GM21576 (cell line): ENCODE data around the gene PRSS8.
"Not testable (repeated sequence)": the region's sequence is repeated elsewhere in the genome, so short reads cannot be mapped to it uniquely, and the experiment has no call there.

Experiments
- ATAC-seq: cut with Tn5 transposase; IDR thresholded peaks from one replicate; pipeline ENCODE4 v1.9.1; 2021; ENCODE audit warnings: mild to moderate bottlenecking, moderate library complexity; ENCODE audit not compliant: unreplicated experiment

Gene PRSS8

DNA sequence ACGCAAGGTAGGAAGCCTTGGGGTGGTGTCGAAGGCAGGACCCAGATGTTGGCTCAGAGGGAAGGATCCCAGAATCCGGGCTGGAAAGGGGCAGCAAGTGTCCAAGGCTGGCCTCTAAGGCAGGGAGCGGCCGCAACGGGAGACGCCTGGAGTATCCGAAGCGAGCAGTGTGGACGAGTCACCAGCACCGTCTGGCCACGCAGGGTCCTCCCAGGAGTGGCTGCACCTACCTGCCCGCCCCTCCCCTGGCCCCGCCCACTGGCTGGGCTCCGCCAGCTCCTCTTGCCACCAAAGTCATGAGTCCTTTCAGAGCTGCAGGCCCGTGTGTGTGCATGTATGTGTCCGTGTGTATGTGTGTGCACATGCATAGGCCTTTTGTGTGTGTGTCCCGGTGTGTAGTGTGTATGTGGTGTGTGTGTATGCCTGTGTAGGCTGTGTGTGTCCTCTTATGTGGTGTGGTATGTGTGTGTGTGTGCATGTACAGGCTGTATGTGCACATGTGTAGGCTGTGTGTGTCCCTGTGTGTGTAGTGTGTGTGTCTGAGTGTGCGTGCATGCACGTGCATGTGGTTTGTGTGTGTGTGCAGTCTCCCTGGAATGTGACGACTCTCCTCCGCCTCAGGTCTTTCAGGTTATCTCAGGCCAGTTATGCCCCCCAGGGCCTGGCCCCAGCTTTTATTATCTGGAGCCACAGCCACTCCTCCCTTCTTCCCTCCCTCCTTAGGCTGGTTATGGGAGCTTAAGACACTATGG is at the start of gene PRSS8:
Gene PRSS8 (minus strand): TSS at position 193 of the 752 bp plus-strand sequence. CDS start 229 bp downstream, outside the sequence.
- ATAC-seq, result no peak

DNA sequence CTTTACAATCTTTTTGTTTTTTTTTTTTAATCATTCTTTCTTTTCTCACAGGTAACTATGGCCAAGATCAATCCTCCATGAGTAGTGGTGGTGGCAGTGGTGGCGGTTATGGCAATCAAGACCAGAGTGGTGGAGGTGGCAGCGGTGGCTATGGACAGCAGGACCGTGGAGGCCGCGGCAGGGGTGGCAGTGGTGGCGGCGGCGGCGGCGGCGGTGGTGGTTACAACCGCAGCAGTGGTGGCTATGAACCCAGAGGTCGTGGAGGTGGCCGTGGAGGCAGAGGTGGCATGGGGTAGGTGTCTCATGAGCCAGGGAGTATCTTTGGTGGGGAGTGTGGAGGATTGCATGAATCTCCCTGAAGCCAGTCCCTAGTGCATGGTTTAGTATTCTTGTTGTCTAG is 49.4 kb upstream of the PRSS8 start:
- no peak for ATAC-seq

DNA sequence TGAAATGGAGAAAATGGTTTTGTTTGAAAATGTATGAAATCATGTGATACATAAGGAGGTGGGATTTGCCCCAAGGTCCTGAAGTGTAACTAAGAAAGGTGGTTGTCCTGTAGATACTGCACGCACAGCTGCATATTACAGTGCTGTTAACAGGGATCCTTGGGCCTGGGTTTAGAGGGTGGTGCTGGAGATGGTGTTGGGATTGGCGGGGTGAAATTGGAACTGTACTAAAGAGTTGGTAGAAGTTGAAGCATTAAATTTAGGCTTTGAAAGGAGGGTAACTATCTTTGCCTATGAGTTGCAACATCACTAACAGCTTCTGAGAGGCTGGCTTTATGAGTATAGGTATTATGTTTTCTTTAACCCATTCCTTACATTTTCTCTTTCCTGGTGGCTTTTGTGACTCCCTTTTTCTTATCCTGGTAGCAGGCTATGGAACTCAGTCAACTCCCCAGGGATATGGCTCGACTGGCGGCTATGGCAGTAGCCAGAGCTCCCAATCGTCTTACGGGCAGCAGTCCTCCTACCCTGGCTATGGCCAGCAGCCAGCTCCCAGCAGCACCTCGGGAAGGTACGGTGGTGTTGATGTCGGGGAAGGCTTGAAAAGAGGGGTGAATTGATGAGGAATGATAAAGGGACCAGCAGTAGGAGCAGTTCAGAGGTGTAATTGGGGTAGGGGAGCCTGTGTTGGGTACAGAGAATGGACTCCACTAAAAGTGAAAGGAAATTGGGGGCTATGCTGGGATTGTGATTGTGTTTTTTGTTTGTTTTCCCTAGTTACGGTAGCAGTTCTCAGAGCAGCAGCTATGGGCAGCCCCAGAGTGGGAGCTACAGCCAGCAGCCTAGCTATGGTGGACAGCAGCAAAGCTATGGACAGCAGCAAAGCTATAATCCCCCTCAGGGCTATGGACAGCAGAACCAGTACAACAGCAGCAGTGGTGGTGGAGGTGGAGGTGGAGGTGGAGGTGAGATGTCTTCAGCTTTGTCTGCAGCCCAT is 48.2 kb upstream of the PRSS8 start:
- ATAC-seq, result no peak

DNA sequence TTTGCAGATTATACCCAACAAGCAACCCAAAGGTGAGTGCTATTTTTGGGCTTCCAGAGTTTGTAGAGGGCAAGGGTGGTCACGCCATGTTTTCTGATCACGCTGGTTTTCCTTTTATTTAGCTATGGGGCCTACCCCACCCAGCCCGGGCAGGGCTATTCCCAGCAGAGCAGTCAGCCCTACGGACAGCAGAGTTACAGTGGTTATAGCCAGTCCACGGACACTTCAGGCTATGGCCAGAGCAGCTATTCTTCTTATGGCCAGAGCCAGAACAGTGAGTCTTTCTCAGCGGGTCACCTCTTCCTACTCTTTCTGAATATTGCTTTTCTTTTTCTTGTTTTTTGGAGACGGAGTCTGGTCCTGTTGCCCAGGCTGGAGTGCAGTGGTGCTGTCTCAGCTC is 46.9 kb upstream of the PRSS8 start:
- ATAC-seq, result no peak

DNA sequence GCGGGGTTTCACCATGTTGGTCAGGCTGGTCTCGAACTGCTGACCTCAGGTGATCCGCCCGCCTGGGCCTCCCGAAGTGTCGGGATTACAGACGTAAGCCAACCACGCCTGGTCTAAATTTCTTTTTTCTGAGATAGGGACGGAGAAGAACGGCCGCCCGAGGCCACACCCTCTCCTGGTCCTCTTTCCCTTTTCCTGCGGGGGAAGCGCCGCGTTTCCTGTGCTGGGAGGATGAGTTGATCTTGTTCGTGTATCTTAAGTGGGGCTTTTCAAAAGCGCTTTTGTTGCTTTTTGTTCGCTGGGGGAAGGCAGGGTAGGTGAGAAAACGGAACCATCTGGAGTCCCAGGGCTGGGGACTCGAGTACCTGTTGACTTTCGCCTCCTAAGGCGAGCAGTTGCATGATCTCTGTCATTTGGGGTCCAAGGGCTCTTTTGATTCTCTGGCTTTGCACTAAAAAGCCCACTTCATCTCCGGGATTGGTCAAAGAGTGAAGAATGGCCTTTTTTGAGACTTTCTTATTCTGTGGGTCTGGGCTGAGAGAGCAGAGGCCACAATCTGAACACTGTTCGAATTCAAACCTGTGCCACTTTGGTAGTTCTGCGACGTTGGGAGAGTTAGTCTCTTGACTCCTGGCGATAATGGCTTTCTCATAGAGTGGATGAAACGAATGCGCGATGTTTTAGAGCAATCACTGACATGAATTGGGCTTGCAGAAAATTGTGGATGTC is 45.7 kb upstream of the PRSS8 start:
- ATAC-seq, result no peak

DNA sequence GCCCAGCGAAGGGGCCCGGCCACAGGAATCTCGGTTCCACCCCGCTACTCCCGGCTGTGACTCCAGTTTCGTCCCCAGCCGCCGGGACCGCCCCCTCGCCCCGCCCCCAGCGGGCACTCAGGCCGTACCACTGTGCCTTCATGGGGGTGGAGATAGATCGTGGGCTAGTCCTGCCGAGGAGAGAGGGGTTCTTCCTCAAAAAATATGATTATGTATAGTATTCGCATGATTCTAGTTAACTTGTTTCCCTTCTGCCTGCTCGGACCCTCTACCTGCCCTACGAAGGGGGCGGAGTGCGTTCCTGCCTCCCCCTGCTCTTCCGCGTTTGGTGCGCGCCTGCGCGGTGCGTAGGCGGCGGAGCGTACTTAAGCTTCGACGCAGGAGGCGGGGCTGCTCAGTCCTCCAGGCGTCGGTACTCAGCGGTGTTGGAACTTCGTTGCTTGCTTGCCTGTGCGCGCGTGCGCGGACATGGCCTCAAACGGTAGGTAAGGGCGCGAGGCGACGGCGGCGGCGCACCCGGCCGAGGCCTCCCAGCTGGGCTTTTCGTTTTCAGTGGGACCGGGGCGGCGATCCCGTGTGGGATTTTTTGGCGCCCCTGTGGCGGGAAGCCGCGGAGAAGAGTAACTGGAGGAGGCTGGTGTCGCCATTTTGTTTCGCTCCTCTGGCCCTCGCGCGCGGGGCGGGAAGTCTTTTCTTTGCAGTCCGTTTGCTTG is 44.4 kb upstream of the PRSS8 start, which contains the start of gene FUS:
Gene FUS (plus strand): TSS at position 393 of the 713 bp plus-strand sequence. CDS start 76 bp downstream, at position 469.
- peak; percentile 49 for ATAC-seq

DNA sequence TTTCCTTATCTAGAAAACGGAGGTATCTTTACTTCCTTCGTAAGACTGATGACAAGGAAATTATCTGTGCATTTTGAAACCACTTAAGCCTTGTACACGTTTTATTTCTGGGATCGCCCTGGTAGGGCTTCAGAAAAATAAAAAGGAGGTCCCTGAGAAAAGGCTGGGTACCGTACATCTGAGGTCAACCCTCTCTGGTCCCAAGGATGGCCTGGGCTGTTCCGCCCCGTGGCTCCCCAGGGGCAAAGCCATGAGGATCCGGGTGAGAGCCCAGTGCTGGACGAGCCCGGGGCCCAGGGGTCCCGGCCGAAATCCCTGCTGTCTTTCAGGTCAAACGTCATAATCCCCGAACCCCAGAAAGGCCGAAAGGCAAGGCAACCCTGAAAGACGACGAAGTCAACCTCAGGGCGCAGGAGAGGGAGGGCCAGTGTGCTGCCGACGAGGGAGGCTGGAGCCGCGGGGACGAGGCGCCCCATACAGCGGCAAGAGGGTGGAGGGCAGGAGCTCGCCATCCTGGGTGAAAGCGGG is 43.8 kb upstream of the PRSS8 start:
- peak; percentile 6 for ATAC-seq

DNA sequence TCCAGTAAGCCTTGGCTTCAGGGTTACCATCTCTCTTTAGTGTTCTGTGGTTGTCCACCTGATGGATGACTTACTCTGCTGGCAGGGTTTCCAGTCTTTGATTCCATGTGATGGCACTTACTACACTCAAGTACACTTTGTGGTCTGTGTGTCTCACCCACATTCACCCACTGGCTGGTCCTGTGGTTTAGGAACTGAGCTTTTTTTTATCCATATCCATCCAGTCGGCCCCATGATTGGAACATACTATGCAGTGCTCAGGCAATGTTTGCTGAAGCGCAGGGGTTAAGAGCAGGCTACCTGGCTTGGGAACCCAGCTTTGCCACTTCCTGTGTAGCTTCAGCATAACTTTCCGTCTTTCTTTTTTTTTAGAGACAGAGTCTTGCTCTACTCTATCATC is 41.6 kb upstream of the PRSS8 start:
- no peak for ATAC-seq

DNA sequence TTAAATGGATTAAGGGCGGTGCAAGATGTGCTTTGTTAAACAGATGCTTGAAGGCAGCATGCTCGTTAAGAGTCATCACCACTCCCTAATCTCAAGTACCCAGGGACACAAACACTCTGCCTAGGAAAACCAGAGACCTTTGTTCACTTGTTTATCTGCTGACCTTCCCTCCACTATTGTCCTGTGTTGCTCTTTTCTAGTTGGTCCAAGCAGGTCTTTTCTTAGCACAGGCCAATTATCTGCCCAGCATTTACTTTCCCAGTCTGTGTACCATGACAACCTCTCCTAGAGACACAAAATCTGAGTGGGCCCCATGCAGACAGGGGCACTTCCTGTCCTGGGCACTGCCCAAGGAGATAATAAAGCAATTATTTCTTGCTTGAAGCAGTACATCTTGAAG is 34.5 kb upstream of the PRSS8 start:
- not testable (repeated sequence) for ATAC-seq

DNA sequence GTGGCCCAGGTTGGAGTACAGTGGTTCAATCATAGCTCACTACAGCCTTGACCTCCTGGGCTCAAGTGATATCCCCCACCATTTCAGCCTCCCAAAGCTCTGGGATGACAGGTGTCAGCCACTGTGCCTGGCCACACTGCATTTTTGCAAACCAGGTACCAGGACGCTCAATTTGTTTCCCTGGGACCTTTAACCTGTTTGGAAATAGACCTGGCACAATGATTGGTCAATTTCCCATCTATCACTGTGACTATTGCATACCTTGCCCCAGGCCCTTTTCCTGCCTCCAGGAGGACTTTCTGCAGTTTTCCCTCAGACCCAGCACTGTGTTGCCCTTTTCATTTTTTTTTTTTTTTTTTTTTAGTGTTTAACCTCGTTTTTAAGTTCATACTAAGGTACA is 33.3 kb upstream of the PRSS8 start:
- ATAC-seq, result no peak

DNA sequence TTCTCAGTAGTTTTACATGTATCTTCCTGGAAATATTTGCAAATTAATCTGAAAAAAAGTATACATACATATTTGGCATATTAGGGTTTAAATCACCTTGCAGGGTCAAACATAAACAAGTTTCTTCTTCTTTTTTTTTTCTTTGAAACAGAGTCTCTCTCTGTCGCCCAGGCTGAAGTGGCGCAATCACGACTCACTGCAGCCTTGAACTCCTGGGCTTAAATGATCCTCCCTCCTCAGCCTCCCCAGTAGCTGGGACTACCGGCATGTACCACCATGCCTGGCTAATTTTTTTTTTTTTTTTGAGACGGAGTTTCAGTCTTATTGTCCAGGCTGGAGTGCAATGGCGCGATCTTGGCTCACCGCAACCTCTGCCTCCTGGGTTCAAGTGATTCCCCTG is 31.8 kb upstream of the PRSS8 start:
- ATAC-seq, result no peak

DNA sequence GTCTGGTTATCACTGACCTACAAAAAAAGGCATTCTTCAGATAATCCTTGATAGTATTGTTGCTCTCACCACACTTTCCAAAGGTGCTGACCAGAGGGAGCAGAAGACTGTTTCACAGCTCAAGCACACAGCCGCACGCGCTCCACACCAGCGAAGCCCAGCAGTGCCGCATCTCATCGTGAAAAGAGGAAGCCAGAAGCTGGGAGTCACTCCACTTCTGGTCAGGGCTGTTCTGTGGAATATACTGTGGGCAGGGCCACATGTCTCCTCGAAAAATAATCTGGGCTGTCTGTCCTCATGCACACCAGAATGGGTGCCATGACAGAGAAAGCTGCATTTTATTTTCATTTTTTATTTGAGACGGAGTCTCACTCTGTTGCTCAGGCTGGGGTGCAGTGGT is 21.6 kb upstream of the PRSS8 start:
- no peak for ATAC-seq

DNA sequence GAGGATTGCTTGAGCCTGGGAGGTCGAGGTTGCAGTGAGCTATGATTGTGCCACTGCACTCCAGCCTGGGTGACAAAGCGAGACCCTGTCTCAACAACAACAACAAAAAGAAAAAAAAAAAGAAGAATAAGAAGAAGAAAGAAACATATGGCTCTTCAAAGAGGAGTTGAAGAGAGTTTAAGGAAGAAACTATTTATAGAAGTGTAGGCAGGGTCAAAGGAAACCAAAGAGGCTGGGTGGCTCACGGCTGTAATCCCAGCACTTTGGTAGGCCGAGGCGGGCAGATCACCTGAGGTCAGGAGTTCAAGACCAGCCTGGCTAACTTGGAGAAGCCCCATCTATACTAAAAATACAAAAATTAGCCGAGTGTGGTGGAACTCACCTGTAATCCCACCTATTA is 15.4 kb upstream of the PRSS8 start:
- not testable (repeated sequence) for ATAC-seq

DNA sequence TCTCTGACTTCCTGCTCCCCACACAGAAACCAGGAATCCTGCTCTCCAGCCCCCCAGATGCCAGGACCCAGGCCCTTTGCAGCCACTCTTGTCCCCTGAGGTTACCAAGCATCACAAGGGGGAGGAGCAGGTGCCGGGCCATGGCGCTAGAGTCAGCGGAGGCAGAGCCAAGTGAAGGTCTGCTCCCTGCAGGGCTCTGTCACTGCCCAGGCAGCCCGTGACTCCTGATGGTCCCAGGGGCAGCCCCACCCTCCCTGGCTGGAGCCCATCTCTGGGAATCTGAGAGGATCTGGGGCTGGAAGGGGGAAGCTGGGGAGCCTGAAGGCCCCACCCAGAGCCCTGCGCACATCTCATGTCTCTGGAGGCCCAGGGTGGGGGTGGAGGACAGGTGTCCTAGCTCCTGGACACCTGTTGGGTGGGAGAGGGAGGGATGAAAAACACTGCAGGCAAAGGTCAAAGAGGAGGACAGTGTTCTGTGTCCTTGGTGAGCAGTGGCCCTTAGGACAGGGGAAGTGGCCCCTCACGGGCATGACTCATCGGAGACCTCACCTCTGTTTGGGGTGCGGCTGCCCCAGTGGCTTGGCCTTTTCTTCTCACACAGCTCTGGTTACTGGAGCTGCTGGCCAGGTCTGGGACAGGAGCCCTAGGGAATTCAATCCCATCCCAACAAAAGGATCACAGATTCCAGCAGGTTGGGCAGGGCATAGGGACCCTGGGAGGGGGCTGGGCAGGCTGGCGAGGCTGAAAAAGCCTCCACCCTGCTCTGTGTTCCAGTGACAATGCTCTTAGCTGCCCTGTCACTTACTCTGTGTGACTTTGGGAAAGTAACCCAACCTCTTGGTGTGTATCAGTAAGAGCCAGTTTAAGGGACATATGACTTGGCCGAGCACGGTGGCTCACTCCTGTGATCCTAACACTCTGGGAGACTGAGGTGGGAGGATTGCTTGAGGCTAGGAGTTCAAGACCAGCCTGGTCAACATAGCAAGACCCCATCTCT is 14.7 kb upstream of the PRSS8 start, which contains the start of gene PRSS36:
Gene PRSS36 (minus strand): TSS at position 173 of the 997 bp plus-strand sequence. CDS start 31 bp downstream, at position 142.
- ATAC-seq, result no peak

DNA sequence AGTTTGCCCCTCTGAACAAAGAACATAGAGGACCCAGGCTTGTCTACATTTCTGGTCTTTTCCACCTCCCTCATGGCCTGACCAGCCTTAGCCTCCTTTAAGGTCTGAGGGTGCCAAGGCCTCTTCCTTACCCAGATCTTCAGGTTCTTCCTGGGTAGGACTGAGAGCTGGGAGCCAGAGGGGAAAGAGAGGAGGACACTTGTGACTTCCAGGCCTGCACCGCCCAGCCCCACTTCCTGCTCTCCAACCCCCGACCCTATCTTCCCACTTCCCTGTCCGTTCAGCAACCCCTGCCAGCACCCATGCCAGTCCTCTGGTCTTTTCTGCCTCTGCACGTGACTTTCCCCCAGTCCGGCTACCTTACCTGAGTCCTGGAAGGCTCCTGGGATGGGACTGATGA is 13.8 kb upstream of the PRSS8 start:
- no peak for ATAC-seq

DNA sequence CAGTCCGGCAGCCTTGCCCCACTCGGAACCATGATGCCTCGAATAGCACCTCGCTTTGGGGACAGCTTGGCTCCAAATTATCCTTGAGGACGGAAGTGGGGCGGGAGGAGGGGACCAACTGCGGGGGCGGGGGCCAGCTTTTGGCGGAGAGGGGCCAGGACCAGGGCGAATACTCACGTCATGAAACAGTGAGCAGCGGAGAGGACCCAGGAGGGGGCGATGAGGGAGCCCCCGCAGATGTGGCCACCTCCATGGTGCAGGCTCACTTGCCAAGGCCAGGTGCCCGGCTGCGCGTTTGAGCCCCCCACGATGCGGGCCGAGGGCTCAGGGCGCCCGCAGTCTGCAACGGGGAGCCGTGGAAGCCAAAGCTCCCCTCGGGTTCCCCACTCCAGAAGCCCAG is 13.4 kb upstream of the PRSS8 start:
- ATAC-seq, result no peak

DNA sequence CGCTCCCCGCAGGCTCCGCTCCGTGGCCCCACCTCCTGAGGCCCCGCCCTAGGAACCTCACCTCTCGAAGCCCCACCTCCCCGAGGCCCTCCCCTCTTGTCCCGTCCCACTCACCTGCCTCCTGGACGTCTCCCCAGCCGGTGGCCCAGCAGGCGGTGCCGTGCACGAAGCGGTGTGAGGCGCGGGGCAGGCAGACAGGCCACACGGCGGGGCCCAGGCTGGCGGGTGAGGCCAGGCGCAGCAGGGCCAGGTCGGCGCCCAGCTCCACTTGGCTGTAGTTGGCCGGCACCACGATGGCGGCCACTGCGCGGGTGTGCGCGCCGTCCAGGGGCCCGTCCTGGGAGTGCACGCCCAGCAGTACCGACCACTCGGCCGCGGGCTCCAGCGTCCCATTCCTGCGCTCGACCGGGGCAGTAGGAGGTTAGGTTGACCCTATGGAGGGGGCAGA is 12.8 kb upstream of the PRSS8 start:
- ATAC-seq, result no peak

DNA sequence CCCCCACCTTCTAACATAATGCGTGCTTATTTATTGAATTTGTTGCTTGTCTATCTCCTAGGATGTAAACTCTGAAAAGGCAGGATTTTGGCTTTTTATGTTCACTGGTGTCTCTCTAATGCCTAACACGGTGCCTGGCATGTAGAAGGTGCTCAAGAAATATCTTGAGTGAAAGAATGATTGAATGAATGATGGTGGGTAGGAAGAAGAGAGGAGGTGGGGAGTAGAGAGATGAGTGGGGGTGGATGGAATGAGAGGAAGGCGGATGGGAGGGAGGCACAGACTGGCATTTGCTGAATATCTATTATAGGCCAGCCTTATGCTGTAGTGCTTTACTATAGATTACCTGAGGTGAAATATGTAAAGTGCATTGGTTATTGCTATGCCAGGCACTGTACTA is 12.0 kb upstream of the PRSS8 start:
- ATAC-seq, result no peak
